GM12878 (cell line): ENCODE data around the gene ASGR2. TPM values are rescaled to one million over a fixed set of nuclear protein-coding genes. Genes with fewer than 3 reads are reported as not detected.

Experiments
- ATAC-seq: fragments of 200-7000 bp; cut with Tn5 transposase; 3 replicates; pipeline ENCODE4 v1.9.1; 2020; ENCODE audit warnings: mild to moderate bottlenecking, moderate library complexity
- BruUV-seq: library from RNA; stranded (reverse); fragments of 400-500 nt; replicated peaks from 2 replicates; lab custom pipeline; 2021; lab: Mats Ljungman, UMichigan
- CTCF ChIA-PET: fragments of 300-600 bp; sonication (Branson Sonifier 250); formaldehyde crosslinking; extraction: SDS; loops from one replicate; lab custom pipeline; 2021; ENCODE audit warnings: inconsistent platforms; lab: Yijun Ruan, JAX
- POLR2A ChIA-PET: fragments of 350-600 bp; formaldehyde crosslinking; extraction: SDS; loops from one replicate; lab custom pipeline; 2021; ENCODE audit warnings: inconsistent platforms; lab: Charles Lee
- RAD21 ChIA-PET: fragments of 300-600 bp; sonication (Branson Sonifier 250); formaldehyde crosslinking; loops from one replicate; lab custom pipeline; 2023; ENCODE audit warnings: antibody characterized with exemption; ENCODE audit not compliant: unreplicated experiment; lab: Charles Lee
- SMC1A ChIA-PET: fragments of 300-600 bp; sonication (Branson Sonifier 250); formaldehyde crosslinking; loops from one replicate; lab custom pipeline; 2023; ENCODE audit not compliant: unreplicated experiment, uncharacterized antibody; lab: Charles Lee
- DNase-seq: peaks from one replicate; pipeline ENCODE4 v3.0.0-alpha.2; 2011; ENCODE audit warnings: low read depth, low spot score
- FAIRE-seq: peaks from 3 replicates; lab custom pipeline; 2011; peaks lifted over from hg19 to GRCh38; lab: Jason Lieb, UNC
- H2AFZ ChIP-seq: 2 replicates; pipeline ENCODE4 v1.6.0; 2011; ENCODE audit warnings: low read depth, low read length, control low read depth; ENCODE audit not compliant: control insufficient read depth
- H3K27ac ChIP-seq: 2 replicates; pipeline ENCODE4 v1.5.1; 2011; ENCODE audit warnings: control low read depth; ENCODE audit not compliant: control insufficient read depth, insufficient read depth
- H3K27me3 ChIP-seq, 2 experiments: replicated peaks in 1 of 2; 2 replicates each; pipeline versions ENCODE4 v1.6.0 to v1.6.1; 2011; ENCODE audit warnings: low read length in 1 of 2; ENCODE audit not compliant: control insufficient read depth in 2 of 2, insufficient read depth in 2 of 2
- H3K36me3 ChIP-seq, 2 experiments: 2 replicates each; pipeline ENCODE4 v1.5.1; 2011; ENCODE audit warnings: low read length in 1 of 2; ENCODE audit not compliant: control insufficient read depth in 2 of 2, insufficient read depth in 2 of 2
- H3K4me1 ChIP-seq: 2 replicates; pipeline ENCODE4 v1.6.1; 2011; ENCODE audit warnings: mild to moderate bottlenecking, low read length, moderate library complexity, mixed read lengths; ENCODE audit not compliant: control insufficient read depth, insufficient read depth
- H3K4me2 ChIP-seq: 2 replicates; pipeline ENCODE4 v1.6.0; 2011; ENCODE audit warnings: control low read depth; ENCODE audit not compliant: control insufficient read depth, insufficient read depth
- H3K4me3 ChIP-seq: fragments of 200-600 bp; sonication (generic); 2 replicates; pipeline ENCODE4 v1.5.1; 2016
- H3K79me2 ChIP-seq: 2 replicates; pipeline ENCODE4 v1.6.0; 2011; ENCODE audit warnings: low read length; ENCODE audit not compliant: control insufficient read depth, insufficient read depth
- H3K9ac ChIP-seq: 2 replicates; pipeline ENCODE4 v1.8.0; 2011; ENCODE audit warnings: low read length, control low read depth, mixed read lengths; ENCODE audit not compliant: control insufficient read depth, insufficient read depth
- H3K9me3 ChIP-seq: replicated peaks from 3 replicates; pipeline ENCODE4 v1.5.1; 2011; ENCODE audit warnings: mild to moderate bottlenecking, low read length; ENCODE audit not compliant: control insufficient read depth, insufficient read depth
- H4K20me1 ChIP-seq: 2 replicates; pipeline ENCODE4 v1.6.0; 2011; ENCODE audit not compliant: control insufficient read depth, insufficient read depth
- CREB1 ChIP-seq: IDR thresholded peaks from 2 replicates; pipeline ENCODE4 v1.6.1; 2012; ENCODE audit warnings: low read depth, mild to moderate bottlenecking, inconsistent platforms
- YY1 ChIP-seq: IDR thresholded peaks from 2 replicates; pipeline ENCODE4 v1.6.1; 2011; ENCODE audit warnings: low read depth, mild to moderate bottlenecking, low read length
- WGBS: methylation state at CpG from one replicate; pipeline ENCODE4 v1.1.6; 2016; ENCODE audit warnings: low lambda C conversion rate; ENCODE audit not compliant: insufficient replicate concordance, insufficient coverage; ENCODE audit errors: missing lambda C conversion rate; 5-methylcytosine and 5-hydroxymethylcytosine counted together
- in situ Hi-C: fragments of 300-500 bp; cut with MboI; formaldehyde crosslinking; loops from 9 replicates; pipeline ENCODE4 v1.14.3; 2018; ENCODE audit warnings: mixed read lengths
- intact Hi-C: fragments of 100-400 bp; cut with micrococcal nuclease; formaldehyde crosslinking; loops from one replicate; pipeline ENCODE4 v1.14.2; 2022; ENCODE audit not compliant: unreplicated experiment
- polyA plus RNA-seq, 11 experiments: library from polyadenylated mRNA; depleted of rRNA in 4 of 11; unstranded in 6 of 11; stranded (reverse) in 5 of 11; fragments of >200 nt; fragmentation: Nextera tagmentation in 4 of 11; fragmentation: Illumina TruSeq in 1 of 11; extraction: Ambion mirVana in 4 of 11; extraction: Trizol in 1 of 11; gene quantifications; 1 replicate in 1 of 11; 2 replicates in 10 of 11; pipeline versions ENCODE4 v1.2.1 to v1.2.3, GENCODE V29; 2011 to 2016; ENCODE audit warnings: inconsistent platforms in 2 of 11, missing spikeins in 2 of 11, low read depth in 1 of 11
- total RNA-seq, 4 experiments: library from RNA; depleted of rRNA in 3 of 4; stranded (reverse); fragments of >200 nt in 3 of 4; fragmentation: Illumina TruSeq in 1 of 4; extraction: Trizol in 1 of 4; gene quantifications; 2 replicates each; pipeline versions ENCODE4 v1.2.1 to v1.2.3, GENCODE V29; 2013 to 2021

The ASGR2 gene
- total and polyA plus RNA-seq, 10 of the 15 experiments (the other 5 are each of a cell fraction or from before 2014, with no cell fraction given) = not detected

- ChIA-PET SMC1A (no interaction called here), RAD21 (no interaction called here), POLR2A (interaction anchor here (0.6 kb wide), 1 partner anchor 105 kb away, joined by 3 read pairs; no protein-coding TSS in a partner anchor), CTCF (interaction anchor here (0.9 to 1.6 kb wide), 3 partner anchors 8 to 92 kb away, joined by 3 to 5 read pairs (median 3); no protein-coding TSS in a partner anchor)
- H3K4me3 ChIP-seq = no peak overlapping the region
- peaks cover 0 to 3% of the 10 kb centered on the region in 2 experiments; a peak in 2 of 4 replicates for H3K27me3 ChIP-seq
- no peaks in the 10 kb centered on the region for H4K20me1 ChIP-seq
- H3K4me1 ChIP-seq = no peaks in the 10 kb centered on the region
- H3K4me2 ChIP-seq = no peak overlapping the region
- 49% methylated on average over 11 of the region's 11 CpGs for WGBS
- BruUV-seq = no TSS peak
- no peak overlapping the region for H2AFZ ChIP-seq
- DNase-seq (no peak), ATAC-seq (no peak), FAIRE-seq (no peak)
- H3K9ac ChIP-seq = no peak overlapping the region
- in situ Hi-C loops = no loop called here
- intact Hi-C loops = no loop called here
- H3K79me2 ChIP-seq = no peaks in the 10 kb centered on the region
- H3K27ac ChIP-seq = no peak overlapping the region
- no peak for TF ChIP-seq CREB1
- no peaks in the 10 kb centered on the region for H3K9me3 ChIP-seq
- H3K36me3 ChIP-seq = no peaks in the 10 kb centered on the region
These were observed 29.6 kb upstream of the ASGR2 start for GRCh38 chr17:7144213-7144612.

- 31% methylated on average over 10 of the region's 10 CpGs for WGBS
- ChIA-PET POLR2A (no interaction called here), RAD21 (no interaction called here)
- Histone ChIP-seq H3K4me2 (no peak overlapping the region), H3K9me3 (no peaks in the 10 kb centered on the region), H3K36me3 (no peaks in the 10 kb centered on the region), H3K79me2 (no peaks in the 10 kb centered on the region)
- FAIRE-seq (no peak), DNase-seq (no peak)
- BruUV-seq = no TSS peak
- no peak for TF ChIP-seq YY1
- TF ChIP-seq, all 136 proteins: peak for 0
- Histone ChIP-seq H3K4me1 (no peaks in the 10 kb centered on the region), H3K27me3 (peaks cover 0 to 3% of the 10 kb centered on the region in 2 experiments; a peak in 2 of 4 replicates), H2AFZ (no peak overlapping the region), H3K27ac (no peak overlapping the region), H3K4me3 (no peak overlapping the region), H3K9ac (no peak overlapping the region), H4K20me1 (no peaks in the 10 kb centered on the region)
- ChIA-PET CTCF (interaction anchor here (1.3 to 12.7 kb wide), 3 partner anchors 35 to 900 kb away, joined by 3 to 590 read pairs (median 5); partner anchors contain the start of gene SLC16A11), SMC1A (interaction anchor here (0.9 to 11.2 kb wide), 2 partner anchors 9 to 92 kb away, joined by 3 to 356 read pairs; partner anchors contain the start of gene SLC16A11)
- no peak for ATAC-seq
- intact Hi-C loops = no loop called here
- in situ Hi-C loops = no loop called here
These were observed 27.2 kb upstream of the ASGR2 start for GRCh38 chr17:7141824-7142223.
